Measurements from ENCODE around the gene CASP3.

CASP3 gene

GRCh38 chr4:184647266-184648053, 1.8 kb downstream of the CASP3 start:
- H3K27me3 ChIP-seq (ENCODE audit: insufficient read depth, low read length), result no peaks in the 10 kb centered on the region
- peaks cover 18% of the 10 kb centered on the region for H3K36me3 ChIP-seq (ENCODE audit: insufficient read depth, low read length)
- 51% methylated on average over 7 of the region's 7 CpGs for WGBS
- no peaks in the 10 kb centered on the region for H3K9me3 ChIP-seq (ENCODE audit: insufficient read depth, low read depth, low read length)
- H3K4me3 ChIP-seq (ENCODE audit: low read length), result peak overlapping the region; percentile 75
- H3K27ac ChIP-seq (ENCODE audit: low read depth, low read length), result no peak overlapping the region
- H3K9ac ChIP-seq (ENCODE audit: low read depth, low read length), result peak overlapping the region; percentile 78; the same call in 1 of the 2 replicates
- H3K4me1 ChIP-seq (ENCODE audit: insufficient read depth, low read length), result peaks cover 59% of the 10 kb centered on the region

- H3K9ac ChIP-seq (ENCODE audit: low read depth, low read length), result no peak overlapping the region
- no peaks in the 10 kb centered on the region for H3K9me3 ChIP-seq (ENCODE audit: insufficient read depth, low read depth, low read length)
- no peaks in the 10 kb centered on the region for H3K27me3 ChIP-seq (ENCODE audit: insufficient read depth, low read length)
- H3K36me3 ChIP-seq (ENCODE audit: insufficient read depth, low read length), result peaks cover 20% of the 10 kb centered on the region
- peak overlapping the region; percentile 12; the same call in 1 of the 2 replicates for H3K4me3 ChIP-seq (ENCODE audit: low read length)
- peaks cover 51% of the 10 kb centered on the region for H3K4me1 ChIP-seq (ENCODE audit: insufficient read depth, low read length)
- WGBS, result 87% methylated on average over 6 of the region's 6 CpGs
- no peak overlapping the region for H3K27ac ChIP-seq (ENCODE audit: low read depth, low read length)
Measured at GRCh38 chr4:184645904-184646610, 3.2 kb downstream of the CASP3 start.

GRCh38 chr4:184644553-184645307, 4.5 kb downstream of the CASP3 start:
- Histone ChIP-seq H3K4me1 (ENCODE audit: insufficient read depth, low read length) (peaks cover 47% of the 10 kb centered on the region), H3K9me3 (ENCODE audit: insufficient read depth, low read depth, low read length) (no peaks in the 10 kb centered on the region), H3K27me3 (ENCODE audit: insufficient read depth, low read length) (no peaks in the 10 kb centered on the region), H3K36me3 (ENCODE audit: insufficient read depth, low read length) (peaks cover 26% of the 10 kb centered on the region), H3K27ac (ENCODE audit: low read depth, low read length) (peak overlapping the region; percentile 73; the same call in 1 of the 2 replicates), H3K4me3 (ENCODE audit: low read length) (0 out of 2 replicates have a peak overlapping the region, but pooled peaks have one; percentile 22), H3K9ac (ENCODE audit: low read depth, low read length) (peak overlapping the region; percentile 15; the same call in 1 of the 2 replicates)
- WGBS, result 50% methylated on average over 6 of the region's 9 CpGs

GRCh38 chr4:184643731-184644130, 5.5 kb downstream of the CASP3 start:
- 31% methylated on average over 1 of the region's 1 CpG for WGBS
- Histone ChIP-seq H3K27ac (ENCODE audit: low read depth, low read length) (peak overlapping the region; percentile 50; the same call in 1 of the 2 replicates), H3K4me3 (ENCODE audit: low read length) (no peak overlapping the region)

GRCh38 chr4:184641451-184641850, 7.8 kb downstream of the CASP3 start:
- Histone ChIP-seq H3K4me3 (ENCODE audit: low read length) (no peak overlapping the region), H3K27ac (ENCODE audit: low read depth, low read length) (no peak overlapping the region), H3K4me1 (ENCODE audit: insufficient read depth, low read length) (peaks cover 32% of the 10 kb centered on the region), H3K27me3 (ENCODE audit: insufficient read depth, low read length) (no peaks in the 10 kb centered on the region), H3K36me3 (ENCODE audit: insufficient read depth, low read length) (peaks cover 51% of the 10 kb centered on the region), H3K9me3 (ENCODE audit: insufficient read depth, low read depth, low read length) (no peaks in the 10 kb centered on the region), H3K9ac (ENCODE audit: low read depth, low read length) (no peak overlapping the region)
- WGBS, result 94% methylated on average over 5 of the region's 5 CpGs

More at GRCh38 chr4:184643731-184644130, 5.5 kb downstream of the CASP3 start:
- Histone ChIP-seq H3K4me1 (ENCODE audit: insufficient read depth, low read length) (peaks cover 47% of the 10 kb centered on the region), H3K9me3 (ENCODE audit: insufficient read depth, low read depth, low read length) (no peaks in the 10 kb centered on the region), H3K9ac (ENCODE audit: low read depth, low read length) (peak overlapping the region; percentile 47; the same call in 1 of the 2 replicates), H3K36me3 (ENCODE audit: insufficient read depth, low read length) (peaks cover 33% of the 10 kb centered on the region), H3K27me3 (ENCODE audit: insufficient read depth, low read length) (no peaks in the 10 kb centered on the region)

GRCh38 chr4:184641022-184641421, 8.2 kb downstream of the CASP3 start:
- H3K36me3 ChIP-seq (ENCODE audit: insufficient read depth, low read length), result peaks cover 51% of the 10 kb centered on the region
- 82% methylated on average over 1 of the region's 3 CpGs for WGBS

GRCh38 chr4:184636897-184637296, 12.3 kb downstream of the CASP3 start:
- peaks cover 79% of the 10 kb centered on the region for H3K36me3 ChIP-seq (ENCODE audit: insufficient read depth, low read length)
- H3K27ac ChIP-seq (ENCODE audit: low read depth, low read length), result no peak overlapping the region
- H3K4me3 ChIP-seq (ENCODE audit: low read length), result no peak overlapping the region
- no peaks in the 10 kb centered on the region for H3K9me3 ChIP-seq (ENCODE audit: insufficient read depth, low read depth, low read length)
- no peaks in the 10 kb centered on the region for H3K27me3 ChIP-seq (ENCODE audit: insufficient read depth, low read length)
- no peak overlapping the region for H3K9ac ChIP-seq (ENCODE audit: low read depth, low read length)
- H3K4me1 ChIP-seq (ENCODE audit: insufficient read depth, low read length), result no peaks in the 10 kb centered on the region
- 72% methylated on average over 4 of the region's 4 CpGs for WGBS

More at GRCh38 chr4:184641022-184641421, 8.2 kb downstream of the CASP3 start:
- no peaks in the 10 kb centered on the region for H3K9me3 ChIP-seq (ENCODE audit: insufficient read depth, low read depth, low read length)
- no peak overlapping the region for H3K9ac ChIP-seq (ENCODE audit: low read depth, low read length)
- peaks cover 28% of the 10 kb centered on the region for H3K4me1 ChIP-seq (ENCODE audit: insufficient read depth, low read length)
- no peak overlapping the region for H3K4me3 ChIP-seq (ENCODE audit: low read length)
- H3K27ac ChIP-seq (ENCODE audit: low read depth, low read length), result no peak overlapping the region
- H3K27me3 ChIP-seq (ENCODE audit: insufficient read depth, low read length), result no peaks in the 10 kb centered on the region

GRCh38 chr4:184636144-184636543, 13.1 kb downstream of the CASP3 start:
- Histone ChIP-seq H3K27ac (ENCODE audit: low read depth, low read length) (no peak overlapping the region), H3K4me3 (ENCODE audit: low read length) (no peak overlapping the region), H3K4me1 (ENCODE audit: insufficient read depth, low read length) (no peaks in the 10 kb centered on the region), H3K9me3 (ENCODE audit: insufficient read depth, low read depth, low read length) (no peaks in the 10 kb centered on the region), H3K9ac (ENCODE audit: low read depth, low read length) (no peak overlapping the region), H3K27me3 (ENCODE audit: insufficient read depth, low read length) (no peaks in the 10 kb centered on the region), H3K36me3 (ENCODE audit: insufficient read depth, low read length) (peaks cover 85% of the 10 kb centered on the region)
- 93% methylated on average over 4 of the region's 4 CpGs for WGBS

- Histone ChIP-seq H3K27ac (ENCODE audit: low read depth, low read length) (no peak overlapping the region), H3K9ac (ENCODE audit: low read depth, low read length) (no peak overlapping the region), H3K4me1 (ENCODE audit: insufficient read depth, low read length) (no peaks in the 10 kb centered on the region), H3K27me3 (ENCODE audit: insufficient read depth, low read length) (no peaks in the 10 kb centered on the region), H3K4me3 (ENCODE audit: low read length) (no peak overlapping the region), H3K9me3 (ENCODE audit: insufficient read depth, low read depth, low read length) (no peaks in the 10 kb centered on the region), H3K36me3 (ENCODE audit: insufficient read depth, low read length) (peaks cover 92% of the 10 kb centered on the region)
- WGBS, result 87% methylated on average over 3 of the region's 3 CpGs
Measured at GRCh38 chr4:184635381-184635780, 13.9 kb downstream of the CASP3 start.

- peaks cover 98% of the 10 kb centered on the region for H3K36me3 ChIP-seq (ENCODE audit: insufficient read depth, low read length)
Measured at GRCh38 chr4:184632842-184633241, 16.4 kb downstream of the CASP3 start.

More at GRCh38 chr4:184632842-184633241, 16.4 kb downstream of the CASP3 start:
- 95% methylated on average over 1 of the region's 1 CpG for WGBS
- Histone ChIP-seq H3K27ac (ENCODE audit: low read depth, low read length) (no peak overlapping the region), H3K9me3 (ENCODE audit: insufficient read depth, low read depth, low read length) (no peaks in the 10 kb centered on the region), H3K27me3 (ENCODE audit: insufficient read depth, low read length) (no peaks in the 10 kb centered on the region), H3K9ac (ENCODE audit: low read depth, low read length) (no peak overlapping the region), H3K4me1 (ENCODE audit: insufficient read depth, low read length) (no peaks in the 10 kb centered on the region), H3K4me3 (ENCODE audit: low read length) (no peak overlapping the region)

Measured in HUES64 (cell line).